ENCODE measurements around the gene ZNG1F.
"Not testable (repeated sequence)": the region's sequence is repeated elsewhere in the genome, so short reads cannot be mapped to it uniquely, and the experiment has no call there.

Gene ZNG1F

GRCh38 chr9:41120696-41121095 lies 68.4 kb downstream of the ZNG1F start:
- not testable (repeated sequence) for DNase-seq

- DNase-seq: not testable (repeated sequence)
Measured at GRCh38 chr9:41119719-41120118, 69.4 kb downstream of the ZNG1F start.

- not testable (repeated sequence) for DNase-seq
Measured at GRCh38 chr9:41119311-41119710, 69.8 kb downstream of the ZNG1F start.

- not testable (repeated sequence) for DNase-seq
Measured at GRCh38 chr9:41113348-41113747, 75.8 kb downstream of the ZNG1F start.

- not testable (repeated sequence) for DNase-seq
Measured at GRCh38 chr9:41111414-41111813, 77.7 kb downstream of the ZNG1F start.

GRCh38 chr9:41110913-41111312 lies 78.2 kb downstream of the ZNG1F start:
- not testable (repeated sequence) for DNase-seq

GRCh38 chr9:41109253-41109652 lies 79.9 kb downstream of the ZNG1F start:
- not testable (repeated sequence) for DNase-seq

- not testable (repeated sequence) for DNase-seq
Measured at GRCh38 chr9:41108816-41109215, 80.3 kb downstream of the ZNG1F start.

GRCh38 chr9:41106472-41107116 lies 82.5 kb downstream of the ZNG1F start:
- DNase-seq: not testable (repeated sequence)

- DNase-seq: not testable (repeated sequence)
Measured at GRCh38 chr9:41105557-41106253, 83.4 kb downstream of the ZNG1F start.

- DNase-seq: not testable (repeated sequence)
Measured at GRCh38 chr9:41104542-41104941, 84.6 kb downstream of the ZNG1F start.

- not testable (repeated sequence) for DNase-seq
Measured at GRCh38 chr9:41100508-41100907, 88.6 kb downstream of the ZNG1F start.

- not testable (repeated sequence) for DNase-seq
Measured at GRCh38 chr9:41098759-41099158, 90.4 kb downstream of the ZNG1F start.

- not testable (repeated sequence) for DNase-seq
Measured at GRCh38 chr9:41095060-41095459, 94.1 kb downstream of the ZNG1F start.

GRCh38 chr9:41094010-41094773 lies 94.9 kb downstream of the ZNG1F start:
- not testable (repeated sequence) for DNase-seq

- DNase-seq: not testable (repeated sequence)
Measured at GRCh38 chr9:41090922-41091321, 98.2 kb downstream of the ZNG1F start.

GRCh38 chr9:41090386-41090785 lies 98.7 kb downstream of the ZNG1F start:
- not testable (repeated sequence) for DNase-seq

GRCh38 chr9:41088450-41089059 lies 100.6 kb downstream of the ZNG1F start:
- DNase-seq: not testable (repeated sequence)

GRCh38 chr9:41087929-41088328 lies 101.2 kb downstream of the ZNG1F start:
- not testable (repeated sequence) for DNase-seq

- not testable (repeated sequence) for DNase-seq
Measured at GRCh38 chr9:41087157-41087780, 101.8 kb downstream of the ZNG1F start.

GRCh38 chr9:41086685-41087084 lies 102.4 kb downstream of the ZNG1F start:
- not testable (repeated sequence) for DNase-seq

- not testable (repeated sequence) for DNase-seq
Measured at GRCh38 chr9:41086215-41086614, 102.9 kb downstream of the ZNG1F start.

Data from NCI-H524 treated with DMSO at 0.1 percent for 48 hours (cell line).